A549 (cell line): Measurements from ENCODE around the gene IKBKG.

Experiments used
- CBX2 ChIP-seq: fragments of 200-600 bp; sonication (generic); IDR thresholded peaks from 2 replicates; pipeline ENCODE4 v1.6.1; 2016; ENCODE audit warnings: low read depth, mild to moderate bottlenecking, borderline replicate concordance
- JUN ChIP-seq, 2 experiments: fragments of >200 bp; sonication (Bioruptor Twin); formaldehyde crosslinking; IDR thresholded peaks; 2 replicates in 1 of 2; 3 replicates in 1 of 2; pipeline ENCODE4 v1.6.1; 2016 to 2017
- KDM1A ChIP-seq: fragments of 200-600 bp; sonication (generic); IDR thresholded peaks from 2 replicates; pipeline ENCODE4 v1.6.1; 2016; ENCODE audit warnings: low read depth, mild to moderate bottlenecking
- MAFK ChIP-seq: fragments of 450-650 bp; IDR thresholded peaks from 2 replicates; pipeline ENCODE4 v1.6.1; 2014; ENCODE audit not compliant: partially characterized antibody
- PHF8 ChIP-seq: fragments of 200-600 bp; sonication (generic); IDR thresholded peaks from 2 replicates; pipeline ENCODE4 v1.6.1; 2016; ENCODE audit warnings: low read depth, mild to moderate bottlenecking, antibody characterized with exemption, moderate library complexity, borderline replicate concordance
- POLR2A ChIP-seq: IDR thresholded peaks from 2 replicates; pipeline ENCODE4 v1.6.1; 2012; ENCODE audit warnings: mild to moderate bottlenecking, low read length
- TF ChIP-seq, protein P1 (sequence below): fragments of >200 bp; sonication (Bioruptor Twin); formaldehyde crosslinking; IDR thresholded peaks from 3 replicates; pipeline ENCODE4 v1.5.1; 2016

GRCh38 chrX:154540897-154541535 is 6.4 kb upstream of the IKBKG start:
- TF ChIP-seq, protein P1, sequence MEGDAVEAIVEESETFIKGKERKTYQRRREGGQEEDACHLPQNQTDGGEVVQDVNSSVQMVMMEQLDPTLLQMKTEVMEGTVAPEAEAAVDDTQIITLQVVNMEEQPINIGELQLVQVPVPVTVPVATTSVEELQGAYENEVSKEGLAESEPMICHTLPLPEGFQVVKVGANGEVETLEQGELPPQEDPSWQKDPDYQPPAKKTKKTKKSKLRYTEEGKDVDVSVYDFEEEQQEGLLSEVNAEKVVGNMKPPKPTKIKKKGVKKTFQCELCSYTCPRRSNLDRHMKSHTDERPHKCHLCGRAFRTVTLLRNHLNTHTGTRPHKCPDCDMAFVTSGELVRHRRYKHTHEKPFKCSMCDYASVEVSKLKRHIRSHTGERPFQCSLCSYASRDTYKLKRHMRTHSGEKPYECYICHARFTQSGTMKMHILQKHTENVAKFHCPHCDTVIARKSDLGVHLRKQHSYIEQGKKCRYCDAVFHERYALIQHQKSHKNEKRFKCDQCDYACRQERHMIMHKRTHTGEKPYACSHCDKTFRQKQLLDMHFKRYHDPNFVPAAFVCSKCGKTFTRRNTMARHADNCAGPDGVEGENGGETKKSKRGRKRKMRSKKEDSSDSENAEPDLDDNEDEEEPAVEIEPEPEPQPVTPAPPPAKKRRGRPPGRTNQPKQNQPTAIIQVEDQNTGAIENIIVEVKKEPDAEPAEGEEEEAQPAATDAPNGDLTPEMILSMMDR: no peak
- no peak for TF ChIP-seq PHF8
- TF ChIP-seq POLR2A: peak; percentile 28
- TF ChIP-seq JUN (IDR thresholded peaks at IDR 0.05): no peak; a peak in 2 of 5 replicates
- TF ChIP-seq CBX2: no peak
- peak; percentile 63 for TF ChIP-seq MAFK
- no peak for TF ChIP-seq KDM1A
